HG02623 (cell line): Measurements from ENCODE around the gene ITPKB.
"Not testable (repeated sequence)": the region's sequence is repeated elsewhere in the genome, so short reads cannot be mapped to it uniquely, and the experiment has no call there.

Source experiments
- ATAC-seq: cut with Tn5 transposase; IDR thresholded peaks from one replicate; pipeline ENCODE4 v1.9.1; 2021; ENCODE audit warnings: moderate library complexity; ENCODE audit not compliant: unreplicated experiment

Gene ITPKB

GRCh38 chr1:226606311-226607267 is 132.5 kb downstream of the ITPKB start:
- ATAC-seq = no peak

GRCh38 chr1:226605318-226605950 is 133.6 kb downstream of the ITPKB start:
- no peak for ATAC-seq

DNA sequence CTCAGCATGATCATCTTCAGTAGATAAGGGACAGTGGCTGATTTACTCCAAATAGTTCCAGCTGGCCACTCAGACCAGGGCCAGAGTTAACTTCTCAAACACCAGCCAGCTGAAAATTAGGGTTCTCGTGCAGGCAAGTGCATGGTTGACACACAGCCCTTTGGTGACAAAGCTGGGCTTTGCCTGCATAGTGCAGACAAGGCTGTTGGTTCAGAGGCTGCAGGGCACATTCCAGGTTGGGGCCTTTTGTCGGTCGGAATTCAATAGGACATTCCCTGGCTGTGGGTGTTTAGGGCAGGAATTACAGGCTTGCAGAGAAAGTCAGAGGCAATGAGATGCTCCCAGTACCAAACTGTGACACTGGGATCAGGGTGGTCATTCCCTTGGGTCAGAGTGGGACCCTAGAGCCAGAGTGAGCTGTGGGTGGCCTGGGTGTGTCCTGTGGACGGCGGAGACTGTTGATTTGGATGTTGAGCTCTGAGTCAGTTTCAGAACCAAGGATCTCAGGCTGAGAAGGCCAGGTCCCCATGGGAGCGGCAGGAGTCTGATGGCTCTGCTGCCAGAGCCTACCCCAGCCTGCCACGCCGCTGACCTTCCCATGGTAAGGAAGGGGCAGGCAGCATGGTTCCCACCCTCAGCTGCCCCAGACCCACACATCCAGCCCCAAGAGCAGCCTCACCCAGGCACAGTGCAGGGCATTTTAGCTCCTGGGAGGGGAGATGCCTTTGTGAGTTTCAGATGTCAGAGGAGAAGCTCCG is 134.3 kb downstream of the ITPKB start:
- no peak for ATAC-seq

DNA sequence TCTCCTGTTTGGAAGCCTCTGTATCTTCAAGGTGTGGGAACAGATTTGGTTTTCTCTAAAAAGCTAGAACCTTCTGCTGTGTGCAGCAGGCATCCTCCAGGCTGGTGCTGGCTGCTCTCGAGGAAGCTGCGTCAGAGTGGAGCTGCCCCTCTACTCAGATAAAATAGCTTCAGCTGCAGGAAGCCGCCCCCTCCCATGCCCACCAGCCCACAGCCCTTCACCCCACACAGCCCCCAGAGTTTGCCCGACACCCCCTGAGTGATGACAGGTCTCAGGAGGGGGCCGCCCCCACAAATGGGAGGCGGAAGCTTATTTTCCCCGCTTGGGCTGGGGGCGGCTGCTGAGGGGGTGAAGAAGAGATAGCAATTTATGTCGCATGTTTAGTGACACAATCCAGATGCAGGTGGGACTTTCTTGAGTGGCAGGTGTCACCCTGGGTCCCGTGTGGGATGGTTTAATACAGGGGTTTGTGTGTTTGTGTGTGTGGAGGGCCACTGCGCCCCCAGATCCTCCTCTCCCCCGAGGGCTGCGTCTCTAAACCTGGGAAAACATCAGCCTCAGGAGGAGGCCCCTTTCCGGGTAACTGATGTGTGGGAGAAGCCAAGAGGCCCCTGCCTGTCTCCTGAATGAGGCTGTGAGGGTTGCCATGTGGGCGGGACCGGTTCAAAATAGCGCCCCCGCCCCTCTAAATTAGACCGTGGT is 135.1 kb downstream of the ITPKB start:
- ATAC-seq = no peak

DNA sequence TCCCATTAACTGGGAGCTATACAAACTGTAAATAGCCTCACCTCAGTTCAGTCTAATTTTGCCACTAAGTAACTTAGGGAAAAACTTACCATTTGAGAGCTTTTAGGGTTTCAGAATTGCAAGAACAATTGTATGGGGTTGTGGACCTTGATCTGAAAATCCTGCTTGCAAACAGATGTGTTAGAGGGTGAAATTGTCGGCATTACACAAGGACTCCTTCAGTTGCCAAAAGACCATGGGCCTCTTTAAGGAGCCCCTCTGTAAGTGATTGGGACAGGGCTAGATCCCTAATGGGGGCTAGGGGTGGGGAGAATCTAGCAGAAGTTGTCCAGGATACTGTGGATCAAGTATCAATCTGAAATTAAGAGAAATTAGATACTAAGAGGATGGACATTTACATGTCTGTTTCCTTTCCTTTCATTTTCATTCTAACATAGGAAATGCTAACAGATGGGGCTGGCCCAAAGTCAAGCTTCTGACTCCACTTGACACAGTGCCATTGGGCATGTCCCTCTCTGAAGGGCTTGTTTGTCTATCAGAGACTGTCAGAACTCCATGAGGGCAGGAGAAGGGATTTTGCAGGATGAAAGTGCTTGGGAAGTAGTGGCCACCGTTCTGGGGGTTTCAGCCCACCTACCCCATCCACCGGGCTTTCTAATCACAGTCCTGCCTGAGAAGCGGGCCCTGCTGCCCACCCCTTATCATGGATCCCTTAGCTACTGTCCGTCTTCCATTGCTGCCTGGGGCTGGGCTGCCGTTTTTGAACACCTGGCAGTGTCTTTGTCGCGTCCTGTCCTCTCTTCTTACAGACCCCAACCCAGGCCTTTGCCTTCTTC is 135.8 kb downstream of the ITPKB start:
- no peak for ATAC-seq

DNA sequence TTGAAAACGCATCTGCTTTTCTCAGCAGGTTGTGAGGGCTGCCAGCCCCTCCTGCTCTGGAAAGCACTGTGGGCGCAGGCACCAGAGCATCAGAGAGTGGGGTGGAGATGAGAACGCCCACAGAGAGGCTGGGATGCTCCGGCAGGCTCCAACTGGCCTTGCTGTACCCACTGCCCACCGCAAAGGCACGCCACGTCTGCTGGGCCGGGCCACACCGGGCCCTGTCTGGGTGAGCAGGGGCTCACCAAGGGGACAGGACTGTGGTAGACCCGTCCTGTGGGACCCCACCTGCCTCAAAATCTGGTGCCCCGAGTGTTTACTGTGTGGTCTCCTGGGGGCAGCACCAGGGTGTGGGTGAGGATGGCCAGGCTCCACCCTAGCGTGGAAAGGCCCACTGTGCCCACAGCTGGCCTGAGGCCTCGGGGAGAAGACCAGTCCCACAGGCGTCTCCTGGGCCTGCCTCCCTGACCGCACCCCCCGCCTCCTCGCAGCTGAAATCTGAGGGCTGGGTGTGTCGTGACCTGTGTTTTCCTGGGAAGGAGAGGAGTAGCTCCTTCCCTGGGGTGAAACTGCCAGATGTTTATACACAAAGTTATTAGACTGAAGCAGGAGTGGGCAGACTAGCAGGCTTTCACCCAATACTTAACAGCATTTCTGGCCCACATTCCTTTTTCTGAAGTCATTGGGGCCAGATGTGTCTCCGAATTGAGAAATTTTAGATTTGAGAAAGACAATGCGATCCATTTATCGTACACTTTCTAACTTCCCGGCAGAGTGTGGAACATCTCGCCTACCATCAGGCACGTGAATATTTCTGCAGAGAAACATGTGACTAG is 136.7 kb downstream of the ITPKB start:
- no peak for ATAC-seq

- no peak for ATAC-seq
These were observed 137.6 kb downstream of the ITPKB start for GRCh38 chr1:226601456-226601855.

- no peak for ATAC-seq
These were observed 138.8 kb downstream of the ITPKB start for GRCh38 chr1:226600254-226600653.

DNA sequence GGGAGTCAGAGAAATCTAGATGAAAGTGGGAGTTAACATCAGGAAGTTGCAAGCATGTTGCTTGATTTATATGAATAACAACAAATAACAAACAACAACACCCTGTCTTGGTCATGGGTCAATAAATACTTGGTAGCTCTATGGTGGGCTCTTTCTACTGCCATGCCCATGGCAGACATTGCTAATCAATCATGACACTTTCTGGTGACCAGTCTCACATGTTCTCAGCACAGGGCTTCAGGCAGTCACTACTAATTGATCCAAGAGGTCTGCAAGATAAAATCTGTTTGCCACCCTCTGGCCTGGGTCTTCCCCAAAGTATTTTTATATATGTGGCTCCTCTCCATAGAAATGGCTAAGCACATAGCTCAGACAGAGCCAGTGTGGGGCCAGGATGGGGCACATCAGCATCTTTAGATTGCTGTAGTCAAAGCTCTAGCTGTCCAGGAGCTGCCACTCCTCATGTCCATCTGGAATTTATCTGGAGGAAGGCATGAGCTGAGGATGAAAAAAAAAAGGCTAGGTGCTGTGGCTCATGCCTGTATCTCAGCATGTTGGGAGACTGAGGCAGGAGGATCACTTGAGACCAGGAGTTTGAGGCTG is 139.3 kb downstream of the ITPKB start:
- no peak for ATAC-seq

GRCh38 chr1:226598955-226599354 is 140.1 kb downstream of the ITPKB start:
- not testable (repeated sequence) for ATAC-seq

- ATAC-seq = no peak
These were observed 140.6 kb downstream of the ITPKB start for GRCh38 chr1:226598455-226598849.

- ATAC-seq = no peak
These were observed 141.2 kb downstream of the ITPKB start for GRCh38 chr1:226597616-226598454.

DNA sequence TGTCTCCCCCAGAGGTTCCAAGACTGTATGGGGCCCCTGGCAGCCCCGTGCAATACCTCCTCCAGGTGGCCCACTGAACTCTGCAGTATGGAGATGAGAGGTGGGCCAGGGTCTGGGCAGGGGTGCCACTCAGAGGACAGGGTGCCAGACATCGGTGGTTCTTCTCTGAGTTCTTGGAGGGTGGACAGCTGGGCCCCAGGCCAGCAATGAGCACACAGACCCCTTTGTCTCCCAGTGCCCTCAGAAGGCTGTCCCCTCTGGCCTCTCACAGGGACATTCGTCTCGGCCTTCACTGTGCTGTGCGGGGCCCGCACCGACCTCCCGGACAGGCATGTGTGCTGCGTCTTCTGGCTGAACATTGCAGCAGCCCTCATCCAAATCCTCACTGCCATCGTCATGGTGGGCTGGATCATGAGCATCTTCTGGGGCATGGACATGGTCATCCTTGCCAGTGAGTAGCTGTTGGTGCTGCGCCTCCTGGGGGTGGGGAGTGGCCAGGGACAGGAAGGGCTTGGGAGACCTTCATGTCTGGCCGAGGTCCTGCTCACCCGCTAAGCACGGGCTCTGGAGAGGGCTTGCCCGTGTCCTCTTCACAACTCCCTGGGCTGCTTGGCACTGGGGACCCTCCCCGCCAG is 142.4 kb downstream of the ITPKB start:
- no peak for ATAC-seq

DNA sequence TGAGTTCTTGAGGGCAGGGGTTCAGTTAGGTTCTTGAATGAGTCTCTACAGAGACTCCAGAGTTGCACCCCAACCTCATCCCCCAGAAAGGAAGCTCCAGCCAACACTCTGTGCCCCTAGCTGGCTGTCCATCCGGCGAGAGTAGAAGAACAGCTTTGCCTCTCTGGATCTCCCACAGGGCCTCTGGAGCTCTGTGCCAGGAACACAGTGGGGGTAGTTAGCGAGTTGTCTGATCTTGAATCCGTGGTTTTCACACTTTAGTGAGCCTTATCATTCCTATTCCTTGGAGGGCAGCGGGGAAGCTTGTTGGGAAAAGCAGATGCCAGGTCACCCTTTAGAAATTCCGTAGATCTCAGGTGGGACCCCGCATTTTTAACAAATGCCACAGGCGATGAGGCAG is 145.5 kb downstream of the ITPKB start:
- ATAC-seq = no peak

- no peak for ATAC-seq
These were observed 148.5 kb downstream of the ITPKB start for GRCh38 chr1:226590614-226591013.

- ATAC-seq = no peak
These were observed 149.9 kb downstream of the ITPKB start for GRCh38 chr1:226589008-226589733.

GRCh38 chr1:226588484-226588883 is 150.6 kb downstream of the ITPKB start:
- no peak for ATAC-seq
